ENCODE results near the gene KCNT1.

Gene KCNT1

DNA sequence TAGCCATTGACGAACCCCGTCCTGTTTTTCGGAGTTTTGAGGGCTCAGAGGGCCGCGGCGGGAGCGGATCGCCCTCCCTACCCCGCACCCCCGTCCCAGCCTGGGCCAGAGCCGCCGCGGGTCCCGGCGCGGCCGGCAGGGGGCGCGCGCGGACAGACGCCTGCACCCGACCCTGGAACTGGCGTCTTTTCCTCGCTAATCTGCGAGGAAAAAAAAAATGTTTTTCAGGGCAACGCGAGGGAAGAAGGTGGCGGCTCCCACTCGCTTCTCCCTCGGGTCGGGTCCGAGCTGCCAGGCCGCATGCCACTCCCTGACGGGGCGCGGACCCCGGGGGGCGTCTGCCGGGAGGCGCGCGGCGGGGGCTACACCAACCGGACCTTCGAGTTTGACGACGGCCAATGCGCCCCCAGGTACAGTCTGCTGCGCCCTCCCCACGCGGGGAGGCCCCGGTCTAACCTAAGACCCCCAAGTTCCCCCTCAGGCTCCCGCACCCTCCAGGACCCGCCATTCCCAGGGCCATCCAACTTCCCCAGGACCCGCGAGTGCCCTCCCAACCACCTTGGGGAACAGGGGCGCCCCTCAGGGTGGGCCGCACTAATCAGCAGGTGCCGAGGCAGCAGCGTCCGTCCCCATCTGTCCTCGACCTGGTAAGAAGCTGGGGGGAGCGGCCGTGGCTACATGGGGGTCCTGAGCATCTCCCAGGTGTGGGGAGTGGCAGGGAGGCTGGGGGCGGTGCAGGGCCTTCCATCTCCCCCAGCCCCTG, at the start of gene KCNT1:
KCNT1 (plus strand) TSS at position 227 of the 763 bp plus-strand sequence; CDS start at position 301, 74 bp downstream.
- H3K27ac Mint-ChIP-seq, result no peak within 1 kb of the TSS

GRCh38 chr9:135655317-135655716, 46.7 kb upstream of the KCNT1 start:
- Mint-ChIP-seq H3K4me3 (no peak overlapping the region), H3K36me3 (ENCODE audit: low read depth) (no peaks in the 10 kb centered on the region), H3K27ac (no peak overlapping the region), H3K9me3 (peaks cover 3% of the 10 kb centered on the region), H3K4me1 (ENCODE audit: low read depth) (no peaks in the 10 kb centered on the region), H3K27me3 (peaks cover 6% of the 10 kb centered on the region)

More for the DNA sequence above, at the start of gene KCNT1:
- H3K4me3 Mint-ChIP-seq, result no peak within 1 kb of the TSS
- no peaks in the 10 kb centered on the region for H3K4me1 Mint-ChIP-seq (ENCODE audit: low read depth)
- no peaks in the 10 kb centered on the region for H3K9me3 Mint-ChIP-seq
- no peaks in the 10 kb centered on the region for H3K36me3 Mint-ChIP-seq (ENCODE audit: low read depth)
- H3K27me3 Mint-ChIP-seq, result no peaks in the 10 kb centered on the region

DNA sequence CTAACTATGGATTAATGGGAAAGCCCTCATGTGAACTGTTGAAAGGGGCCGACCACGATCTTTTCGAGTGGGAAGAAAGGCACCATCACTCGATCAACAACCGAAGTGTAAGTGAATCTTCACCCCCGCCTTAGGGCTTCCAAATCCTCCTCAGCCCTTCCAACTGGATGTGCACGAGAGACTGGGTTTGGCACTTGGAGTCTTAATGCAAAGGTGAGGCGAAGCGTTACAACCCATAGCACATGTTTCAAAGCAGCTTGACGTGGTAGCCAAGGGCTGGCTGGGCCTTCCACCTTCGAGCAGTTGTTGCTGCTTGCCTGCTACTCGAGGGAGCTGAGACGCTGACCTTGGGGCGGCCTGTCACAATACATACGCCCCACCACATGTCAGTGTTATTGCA, 44.6 kb upstream of the KCNT1 start:
- Mint-ChIP-seq H3K4me1 (ENCODE audit: low read depth) (no peaks in the 10 kb centered on the region), H3K27me3 (peaks cover 4% of the 10 kb centered on the region), H3K4me3 (no peak overlapping the region), H3K27ac (no peak overlapping the region), H3K9me3 (no peaks in the 10 kb centered on the region), H3K36me3 (ENCODE audit: low read depth) (no peaks in the 10 kb centered on the region)

DNA sequence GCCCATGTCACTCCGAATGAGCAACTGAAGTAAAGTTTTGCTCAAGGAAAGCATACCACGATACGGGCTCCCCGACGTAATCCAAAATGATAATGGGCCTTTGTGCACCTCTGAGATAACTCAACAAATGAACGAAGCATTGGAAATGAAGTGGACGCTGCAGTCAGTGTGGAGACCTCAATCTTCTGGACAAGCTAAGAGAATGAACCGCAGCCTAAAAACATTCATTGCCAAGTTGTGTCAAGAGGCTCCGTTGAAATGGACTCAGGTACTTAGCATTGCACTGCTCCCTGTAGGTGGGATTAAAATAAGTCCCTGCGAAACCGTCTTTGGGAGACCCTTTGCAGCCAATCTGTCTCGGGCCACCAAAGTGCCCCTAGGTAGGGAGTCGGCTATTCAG, 42.7 kb upstream of the KCNT1 start:
- H3K9me3 Mint-ChIP-seq, result no peaks in the 10 kb centered on the region
- H3K27me3 Mint-ChIP-seq, result peaks cover under 1% of the 10 kb centered on the region
- no peak overlapping the region for H3K4me3 Mint-ChIP-seq
- no peak overlapping the region for H3K27ac Mint-ChIP-seq
- no peaks in the 10 kb centered on the region for H3K4me1 Mint-ChIP-seq (ENCODE audit: low read depth)
- H3K36me3 Mint-ChIP-seq (ENCODE audit: low read depth), result no peaks in the 10 kb centered on the region

DNA sequence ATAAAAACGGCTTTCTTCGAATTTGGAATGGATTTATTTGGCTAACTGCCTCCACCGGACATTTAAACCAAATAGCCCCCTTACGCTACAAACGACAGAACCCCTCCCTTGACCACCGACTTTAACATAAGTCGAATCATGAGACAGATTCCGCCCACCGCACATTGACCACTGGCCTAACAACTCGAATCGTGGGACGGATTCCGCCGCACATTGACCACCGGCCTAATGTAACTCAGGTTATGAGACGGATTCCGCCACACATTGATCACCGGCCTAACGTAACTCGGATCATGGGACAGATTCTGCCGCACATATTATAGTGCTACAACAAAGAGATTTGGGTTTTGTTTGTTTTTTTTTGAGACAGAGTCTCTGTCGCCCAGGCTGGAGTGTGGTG, 41.6 kb upstream of the KCNT1 start:
- Mint-ChIP-seq H3K27me3 (no peaks in the 10 kb centered on the region), H3K4me3 (no peak overlapping the region), H3K27ac (no peak overlapping the region), H3K9me3 (no peaks in the 10 kb centered on the region), H3K4me1 (ENCODE audit: low read depth) (no peaks in the 10 kb centered on the region), H3K36me3 (ENCODE audit: low read depth) (no peaks in the 10 kb centered on the region)

GRCh38 chr9:135661816-135662560, 40.0 kb upstream of the KCNT1 start:
- Mint-ChIP-seq H3K4me1 (ENCODE audit: low read depth) (no peaks in the 10 kb centered on the region), H3K4me3 (no peak overlapping the region), H3K27ac (no peak overlapping the region), H3K27me3 (no peaks in the 10 kb centered on the region), H3K36me3 (ENCODE audit: low read depth) (no peaks in the 10 kb centered on the region), H3K9me3 (no peaks in the 10 kb centered on the region)

GRCh38 chr9:135662758-135663450, 39.1 kb upstream of the KCNT1 start, which contains the start of gene LCN9:
LCN9 (plus strand) TSS chr9:135663309; CDS start chr9:135663322, 13 bp downstream.
- H3K36me3 Mint-ChIP-seq (ENCODE audit: low read depth), result no peaks in the 10 kb centered on the region
- H3K9me3 Mint-ChIP-seq, result no peaks in the 10 kb centered on the region
- no peaks in the 10 kb centered on the region for H3K4me1 Mint-ChIP-seq (ENCODE audit: low read depth)
- no peak within 1 kb of the TSS for H3K4me3 Mint-ChIP-seq
- H3K27ac Mint-ChIP-seq, result no peak within 1 kb of the TSS
- H3K27me3 Mint-ChIP-seq, result no peaks in the 10 kb centered on the region

GRCh38 chr9:135663451-135663770, 38.6 kb upstream of the KCNT1 start:
- Mint-ChIP-seq H3K27ac (no peak overlapping the region), H3K4me3 (no peak overlapping the region), H3K27me3 (no peaks in the 10 kb centered on the region), H3K9me3 (no peaks in the 10 kb centered on the region), H3K36me3 (ENCODE audit: low read depth) (no peaks in the 10 kb centered on the region), H3K4me1 (ENCODE audit: low read depth) (no peaks in the 10 kb centered on the region)

- Mint-ChIP-seq H3K9me3 (no peaks in the 10 kb centered on the region), H3K36me3 (ENCODE audit: low read depth) (no peaks in the 10 kb centered on the region), H3K27ac (no peak overlapping the region), H3K4me1 (ENCODE audit: low read depth) (no peaks in the 10 kb centered on the region), H3K4me3 (no peak overlapping the region), H3K27me3 (no peaks in the 10 kb centered on the region)
These were observed 38.1 kb upstream of the KCNT1 start for GRCh38 chr9:135663857-135664256.

- Mint-ChIP-seq H3K36me3 (ENCODE audit: low read depth) (no peaks in the 10 kb centered on the region), H3K4me3 (no peak overlapping the region), H3K27me3 (no peaks in the 10 kb centered on the region), H3K27ac (no peak overlapping the region), H3K4me1 (ENCODE audit: low read depth) (no peaks in the 10 kb centered on the region), H3K9me3 (no peaks in the 10 kb centered on the region)
These were observed 37.7 kb upstream of the KCNT1 start for GRCh38 chr9:135664266-135664665.

DNA sequence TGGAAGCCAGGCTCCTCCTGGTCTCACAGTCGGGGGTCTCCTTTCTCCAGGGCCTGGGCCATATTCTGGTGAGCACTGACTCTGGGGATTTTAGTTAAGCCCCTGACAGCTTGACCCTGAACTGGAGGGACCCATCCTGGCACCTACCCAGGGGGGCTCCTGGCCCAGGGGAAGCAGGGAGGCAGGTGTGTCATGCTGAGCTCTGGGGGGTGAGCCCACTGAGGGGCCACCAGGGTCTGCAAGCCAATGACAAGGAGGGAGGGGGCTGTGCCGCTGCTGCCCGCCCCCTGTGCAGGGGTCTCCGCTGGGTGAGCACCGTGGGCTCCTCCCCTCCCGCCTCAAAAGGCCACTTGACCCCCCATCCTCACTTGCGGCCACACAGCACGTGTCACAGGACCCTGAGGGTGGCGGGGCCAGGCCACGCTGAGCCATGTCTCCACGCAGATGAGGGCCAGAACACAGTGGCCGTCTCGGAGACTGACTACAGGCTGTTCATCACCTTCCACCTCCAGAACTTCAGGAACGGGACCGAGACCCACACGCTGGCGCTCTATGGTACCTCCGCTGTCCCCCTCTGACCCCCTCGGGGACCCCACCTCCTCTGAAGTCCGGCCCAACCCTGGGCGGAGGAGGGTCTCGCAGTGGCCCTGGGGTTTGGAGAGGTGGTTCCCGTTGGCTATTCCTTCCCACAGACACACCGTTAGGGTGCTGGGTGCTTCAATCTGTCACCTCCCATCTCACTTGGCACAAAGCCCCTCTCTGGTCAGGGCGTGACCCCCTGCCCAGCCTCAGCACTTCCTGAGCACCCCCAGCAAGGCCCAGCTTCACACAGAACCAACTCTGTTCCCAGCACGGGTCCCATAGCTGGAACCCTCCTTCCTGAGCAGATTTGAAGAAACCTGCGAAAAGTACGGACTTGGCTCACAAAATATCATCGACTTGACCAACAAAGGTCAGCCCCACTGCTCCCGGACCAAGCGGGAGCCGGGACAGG, 36.9 kb upstream of the KCNT1 start:
- H3K9me3 Mint-ChIP-seq, result no peaks in the 10 kb centered on the region
- no peaks in the 10 kb centered on the region for H3K4me1 Mint-ChIP-seq (ENCODE audit: low read depth)
- H3K27ac Mint-ChIP-seq, result no peak overlapping the region
- no peaks in the 10 kb centered on the region for H3K27me3 Mint-ChIP-seq
- H3K4me3 Mint-ChIP-seq, result no peak overlapping the region
- no peaks in the 10 kb centered on the region for H3K36me3 Mint-ChIP-seq (ENCODE audit: low read depth)

DNA sequence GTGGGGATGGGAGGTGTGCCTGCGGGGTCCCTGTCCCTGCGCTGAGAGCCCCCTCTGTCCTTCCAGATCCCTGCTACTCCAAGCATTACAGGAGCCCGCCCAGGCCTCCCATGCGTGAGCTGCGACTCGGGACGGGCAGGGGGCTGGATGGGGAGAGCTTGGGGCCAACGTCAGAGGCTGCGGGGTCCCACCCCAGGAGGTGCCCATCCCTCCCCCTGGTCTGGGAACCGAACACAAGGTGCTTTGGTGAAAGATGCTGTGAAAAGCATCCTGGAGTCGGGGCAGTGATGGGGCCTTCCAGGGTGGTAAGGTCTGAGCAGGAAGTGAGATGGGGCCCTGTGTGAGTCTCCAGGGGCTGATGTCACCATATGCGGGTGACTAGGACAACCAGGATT, 36.2 kb upstream of the KCNT1 start:
- Mint-ChIP-seq H3K9me3 (no peaks in the 10 kb centered on the region), H3K27ac (no peak overlapping the region), H3K27me3 (no peaks in the 10 kb centered on the region), H3K4me1 (ENCODE audit: low read depth) (no peaks in the 10 kb centered on the region), H3K4me3 (no peak overlapping the region), H3K36me3 (ENCODE audit: low read depth) (no peaks in the 10 kb centered on the region)

DNA sequence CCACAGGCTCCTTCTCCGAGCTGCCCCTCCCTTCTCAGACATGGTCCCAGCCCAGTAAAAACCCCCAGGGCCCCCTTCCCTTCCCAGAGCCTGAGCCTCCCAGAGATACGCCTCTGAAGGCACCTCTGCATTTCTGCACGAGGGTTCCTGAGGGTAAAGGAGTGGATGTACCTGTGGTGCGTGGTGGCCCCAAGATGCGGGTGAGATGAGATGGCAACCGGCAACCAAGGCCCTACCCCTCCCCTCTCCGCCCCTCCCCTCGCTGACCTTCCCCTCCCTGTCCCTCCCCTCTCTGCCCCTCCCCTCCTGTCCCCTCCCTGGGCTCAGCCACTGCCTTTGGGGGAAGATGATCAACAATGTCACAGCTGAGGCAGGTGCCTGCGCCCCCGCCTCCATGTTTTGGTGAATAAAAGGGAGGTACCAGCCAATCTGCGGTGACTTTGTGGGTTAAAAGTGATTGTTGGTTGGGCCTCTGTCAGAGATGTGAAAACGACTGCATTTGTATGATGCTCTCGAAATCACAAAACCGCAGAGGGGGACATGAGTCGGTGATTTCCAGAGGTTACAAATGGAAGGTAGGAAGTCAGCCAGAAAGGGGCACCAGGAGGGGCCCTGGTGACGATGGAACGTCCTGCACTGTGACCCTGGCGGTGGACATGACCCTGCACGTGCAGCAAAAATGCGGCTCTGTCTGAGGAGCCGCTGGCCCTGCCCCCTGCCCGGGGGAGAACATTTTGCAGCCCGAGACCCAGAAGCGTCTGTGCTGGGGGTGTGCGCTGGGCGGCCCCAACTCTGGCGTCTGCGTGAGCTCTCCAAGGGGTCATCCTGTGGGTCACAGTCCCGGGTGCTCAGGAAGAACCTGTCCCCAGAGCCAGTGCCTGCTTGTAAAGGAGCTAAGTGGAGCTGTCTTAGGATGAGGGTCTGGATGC, 35.2 kb upstream of the KCNT1 start:
- Mint-ChIP-seq H3K9me3 (no peaks in the 10 kb centered on the region), H3K27ac (no peak overlapping the region)

More for the DNA sequence above, 35.2 kb upstream of the KCNT1 start:
- Mint-ChIP-seq H3K4me1 (ENCODE audit: low read depth) (no peaks in the 10 kb centered on the region), H3K27me3 (no peaks in the 10 kb centered on the region), H3K4me3 (no peak overlapping the region), H3K36me3 (ENCODE audit: low read depth) (no peaks in the 10 kb centered on the region)

All from stimulated activated naive CD8-positive, alpha-beta T cell treated with anti-CD3 and anti-CD28 coated beads, Interleukin-15, Interleukin-2, amounts not matched to agents 100 ng/mL and 50 ng/mL, for 24 hours (primary cell).